CD4-positive, CD25-positive, alpha-beta regulatory T cell (primary cell): ENCODE results near the gene LRRTM4. TPM values are rescaled to one million over a fixed set of nuclear protein-coding genes. Genes with fewer than 3 reads are reported as not detected.

ENCODE experiments used
- ATAC-seq, 2 donors: fragments of 150-1000 bp; cut with Tn5 transposase; one replicate each; pipeline ENCODE4 v1.10.0; 2021; ENCODE audit warnings: low read depth in 2 of 2, moderate number of reproducible peaks in 2 of 2, moderate library complexity in 1 of 2
- DNase-seq, 3 donors: peaks; one replicate each; pipeline versions ENCODE4 v3.0.0 to v3.0.0-alpha.2; 2012 to 2022; ENCODE audit warnings: mixed read lengths in 1 of 3
- H3K27ac ChIP-seq: one replicate; pipeline ENCODE4 v1.7.0; 2013; ENCODE audit warnings: mild to moderate bottlenecking, low read length; ENCODE audit not compliant: insufficient read depth, poor library complexity, severe bottlenecking
- H3K27me3 ChIP-seq: one replicate; pipeline ENCODE4 v1.7.0; 2013; ENCODE audit warnings: low read length; ENCODE audit not compliant: control insufficient read depth, insufficient read depth
- H3K36me3 ChIP-seq: one replicate; pipeline ENCODE4 v1.7.0; 2013; ENCODE audit warnings: mild to moderate bottlenecking, low read length, moderate library complexity; ENCODE audit not compliant: control insufficient read depth, insufficient read depth
- H3K4me1 ChIP-seq: 2 replicates; pipeline ENCODE4 v1.7.0; 2013; ENCODE audit warnings: mild to moderate bottlenecking, low read length; ENCODE audit not compliant: insufficient read depth, control insufficient read depth, poor library complexity, severe bottlenecking
- H3K4me3 ChIP-seq: one replicate; pipeline ENCODE4 v1.7.0; 2013; ENCODE audit warnings: low read depth, mild to moderate bottlenecking, low read length, moderate library complexity
- H3K9me3 ChIP-seq, 2 experiments: 1 replicate in 1 of 2; 2 replicates in 1 of 2; pipeline ENCODE4 v1.7.0; 2013; ENCODE audit warnings: low read length in 2 of 2, mild to moderate bottlenecking in 1 of 2, moderate library complexity in 1 of 2; ENCODE audit not compliant: control insufficient read depth in 2 of 2
- H3K27ac Mint-ChIP-seq, 3 donors: one replicate each; pipeline ENCODE4 v1.8.0; 2020 to 2022; ENCODE audit warnings: mild to moderate bottlenecking in 3 of 3, mixed read lengths in 3 of 3, moderate library complexity in 2 of 3
- H3K27me3 Mint-ChIP-seq: one replicate; pipeline ENCODE4 v1.8.0; 2022; ENCODE audit warnings: mild to moderate bottlenecking, mixed read lengths
- H3K36me3 Mint-ChIP-seq: one replicate; pipeline ENCODE4 v1.8.0; 2020; ENCODE audit warnings: mixed read lengths
- H3K4me1 Mint-ChIP-seq, 4 donors: one replicate each; pipeline ENCODE4 v1.8.0; 2020 to 2022; ENCODE audit warnings: mixed read lengths in 4 of 4, mild to moderate bottlenecking in 1 of 4
- H3K4me3 Mint-ChIP-seq, 4 donors: one replicate each; pipeline ENCODE4 v1.8.0; 2020 to 2022; ENCODE audit warnings: mild to moderate bottlenecking in 4 of 4, mixed read lengths in 4 of 4, moderate library complexity in 3 of 4
- H3K9me3 Mint-ChIP-seq, 7 donors: one replicate each; pipeline ENCODE4 v1.8.0; 2020 to 2022; ENCODE audit warnings: mixed read lengths in 7 of 7, mild to moderate bottlenecking in 3 of 7, moderate library complexity in 2 of 7
- polyA plus RNA-seq, 4 donors: library from polyadenylated mRNA; unstranded; fragments of 300-500 nt; fragmentation: Illumina TruSeq; gene quantifications; one replicate each; pipeline ENCODE4 v1.2.3, GENCODE V29; 2021
- total RNA-seq: library from RNA; stranded (reverse); gene quantifications from one replicate; pipeline ENCODE4 v1.2.3, GENCODE V29; 2022

The LRRTM4 gene
- total and polyA plus RNA-seq, 5 donors from 2014 or later, result not detected

DNA sequence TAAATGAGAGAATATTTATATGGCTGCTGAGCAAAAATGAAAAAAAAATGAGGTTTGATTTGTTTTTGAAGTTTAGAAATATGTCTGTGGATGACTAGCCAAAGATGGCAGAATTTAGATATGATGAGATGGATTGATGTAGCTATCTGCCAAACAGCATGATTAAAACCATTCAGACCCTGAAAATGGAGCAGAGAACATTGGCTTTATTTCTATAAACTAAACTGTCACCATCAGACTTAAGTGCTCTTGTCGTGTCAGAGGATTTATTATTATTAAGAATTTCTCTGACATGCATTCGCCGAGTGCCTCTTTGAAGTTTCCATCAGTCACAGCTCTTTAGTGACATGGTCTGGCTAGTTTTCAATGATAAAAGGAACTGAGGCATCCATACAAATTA is 151.7 kb downstream of the LRRTM4 start:
- no peak for DNase-seq
- Histone ChIP-seq H3K9me3 (peaks cover 0 to 4% of the 10 kb centered on the region in 2 experiments), H3K36me3 (no peaks in the 10 kb centered on the region), H3K27me3 (no peaks in the 10 kb centered on the region), H3K4me1 (no peaks in the 10 kb centered on the region), H3K27ac (no peak overlapping the region), H3K4me3 (no peak overlapping the region)
- no peaks in the 10 kb centered on the region for H3K36me3 Mint-ChIP-seq
- no peak for ATAC-seq
- peaks cover 3 to 22% (median 9%) of the 10 kb centered on the region in 7 donors for H3K9me3 Mint-ChIP-seq
- no peaks in the 10 kb centered on the region for H3K27me3 Mint-ChIP-seq
- no peaks in the 10 kb centered on the region for H3K4me1 Mint-ChIP-seq
- no peak overlapping the region for H3K4me3 Mint-ChIP-seq
- H3K27ac Mint-ChIP-seq, result no peak overlapping the region

DNA sequence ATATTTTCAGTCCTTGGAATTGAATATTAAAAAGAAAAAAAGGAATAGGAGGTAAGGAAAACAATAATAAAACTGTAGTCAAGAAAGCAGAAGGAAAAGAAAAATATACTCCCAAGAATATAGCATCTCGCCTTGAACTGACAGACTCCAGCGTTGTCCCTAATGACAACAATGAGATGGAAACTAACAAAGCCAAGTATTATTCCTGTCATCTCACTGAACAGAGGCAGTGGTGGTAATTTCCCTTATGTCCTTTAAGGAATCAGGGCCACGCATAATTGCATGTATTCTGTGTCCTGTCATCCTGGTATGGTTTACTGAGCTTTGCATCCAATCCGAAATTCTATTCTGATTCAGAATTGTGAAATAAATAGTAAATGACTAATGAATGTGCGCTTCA is 158.9 kb downstream of the LRRTM4 start:
- no peaks in the 10 kb centered on the region for H3K27me3 ChIP-seq
- H3K27ac Mint-ChIP-seq, result no peak overlapping the region
- ATAC-seq, result no peak

DNA sequence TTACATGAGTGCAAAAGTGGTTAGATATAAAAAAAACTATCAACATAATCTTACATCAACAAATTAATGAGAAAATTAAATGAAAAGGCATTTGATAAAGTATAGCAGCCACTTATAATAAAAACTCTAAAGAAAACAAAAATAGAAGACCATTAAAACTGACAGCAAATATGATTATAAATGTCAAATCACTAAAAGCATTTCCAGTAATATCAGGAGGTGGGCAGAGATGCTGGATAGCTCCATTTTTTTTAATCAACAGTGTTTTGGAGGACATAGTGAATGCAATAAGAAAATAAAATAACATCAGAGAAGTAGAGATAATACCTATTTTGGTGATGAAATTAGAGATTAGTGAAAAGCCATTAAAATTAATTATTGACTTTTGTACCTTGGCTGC is 173.4 kb downstream of the LRRTM4 start:
- no peaks in the 10 kb centered on the region for H3K4me1 Mint-ChIP-seq
- Histone ChIP-seq H3K27ac (no peak overlapping the region), H3K27me3 (no peaks in the 10 kb centered on the region)

More for the DNA sequence above, 158.9 kb downstream of the LRRTM4 start:
- Histone ChIP-seq H3K27ac (no peak overlapping the region), H3K9me3 (peaks cover 0 to 2% of the 10 kb centered on the region in 2 experiments), H3K36me3 (no peaks in the 10 kb centered on the region), H3K4me3 (no peak overlapping the region), H3K4me1 (no peaks in the 10 kb centered on the region)
- no peaks in the 10 kb centered on the region for H3K27me3 Mint-ChIP-seq
- no peaks in the 10 kb centered on the region for H3K4me1 Mint-ChIP-seq
- peaks cover 1 to 34% (median 5%) of the 10 kb centered on the region in 7 donors for H3K9me3 Mint-ChIP-seq
- H3K36me3 Mint-ChIP-seq, result no peaks in the 10 kb centered on the region
- no peak for DNase-seq
- no peak overlapping the region for H3K4me3 Mint-ChIP-seq

DNA sequence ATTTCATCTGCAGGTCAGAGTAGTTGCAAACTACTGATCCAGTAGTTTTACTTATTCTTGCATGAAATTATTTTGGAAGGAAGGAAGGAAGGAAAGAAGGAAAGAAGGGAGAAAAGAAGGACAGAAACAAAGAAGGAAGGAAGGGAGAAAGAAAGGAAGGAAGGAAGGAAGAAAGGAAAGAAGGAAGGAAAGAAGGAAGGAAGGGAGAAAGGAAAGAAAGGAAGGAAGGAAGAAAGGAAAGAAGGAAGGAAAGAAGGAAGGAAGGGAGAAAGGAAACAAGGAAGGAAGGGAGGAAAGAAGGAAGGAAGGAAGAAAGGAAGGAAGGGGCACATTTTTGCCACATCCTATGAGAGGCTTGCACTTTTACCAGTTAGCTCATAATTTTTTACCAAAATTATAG is 186.2 kb downstream of the LRRTM4 start:
- H3K27me3 ChIP-seq, result no peaks in the 10 kb centered on the region
- H3K36me3 Mint-ChIP-seq, result no peaks in the 10 kb centered on the region
- H3K27ac Mint-ChIP-seq, result no peak overlapping the region
- no peaks in the 10 kb centered on the region for H3K4me1 ChIP-seq
- no peak overlapping the region for H3K27ac ChIP-seq
- H3K4me3 ChIP-seq, result no peak overlapping the region
- H3K9me3 ChIP-seq, result peaks cover 0 to 6% of the 10 kb centered on the region in 2 experiments
- no peaks in the 10 kb centered on the region for H3K4me1 Mint-ChIP-seq
- ATAC-seq (no peak), DNase-seq (no peak)
- no peaks in the 10 kb centered on the region for H3K36me3 ChIP-seq
- H3K27me3 Mint-ChIP-seq, result no peaks in the 10 kb centered on the region
- H3K9me3 Mint-ChIP-seq, result peaks cover 4 to 45% (median 10%) of the 10 kb centered on the region in 7 donors
- no peak overlapping the region for H3K4me3 Mint-ChIP-seq

More for the DNA sequence above, 173.4 kb downstream of the LRRTM4 start:
- peak overlapping the region in 1 of 3 donors; percentile 33 for H3K27ac Mint-ChIP-seq
- no peaks in the 10 kb centered on the region for H3K36me3 Mint-ChIP-seq
- Histone ChIP-seq H3K4me3 (no peak overlapping the region), H3K9me3 (peaks cover 0 to 9% of the 10 kb centered on the region in 2 experiments), H3K4me1 (no peaks in the 10 kb centered on the region), H3K36me3 (no peaks in the 10 kb centered on the region)
- peaks cover 1 to 19% (median 3%) of the 10 kb centered on the region in 7 donors for H3K9me3 Mint-ChIP-seq
- DNase-seq, result no peak
- no peak overlapping the region for H3K4me3 Mint-ChIP-seq
- no peaks in the 10 kb centered on the region for H3K27me3 Mint-ChIP-seq
- ATAC-seq, result no peak

DNA sequence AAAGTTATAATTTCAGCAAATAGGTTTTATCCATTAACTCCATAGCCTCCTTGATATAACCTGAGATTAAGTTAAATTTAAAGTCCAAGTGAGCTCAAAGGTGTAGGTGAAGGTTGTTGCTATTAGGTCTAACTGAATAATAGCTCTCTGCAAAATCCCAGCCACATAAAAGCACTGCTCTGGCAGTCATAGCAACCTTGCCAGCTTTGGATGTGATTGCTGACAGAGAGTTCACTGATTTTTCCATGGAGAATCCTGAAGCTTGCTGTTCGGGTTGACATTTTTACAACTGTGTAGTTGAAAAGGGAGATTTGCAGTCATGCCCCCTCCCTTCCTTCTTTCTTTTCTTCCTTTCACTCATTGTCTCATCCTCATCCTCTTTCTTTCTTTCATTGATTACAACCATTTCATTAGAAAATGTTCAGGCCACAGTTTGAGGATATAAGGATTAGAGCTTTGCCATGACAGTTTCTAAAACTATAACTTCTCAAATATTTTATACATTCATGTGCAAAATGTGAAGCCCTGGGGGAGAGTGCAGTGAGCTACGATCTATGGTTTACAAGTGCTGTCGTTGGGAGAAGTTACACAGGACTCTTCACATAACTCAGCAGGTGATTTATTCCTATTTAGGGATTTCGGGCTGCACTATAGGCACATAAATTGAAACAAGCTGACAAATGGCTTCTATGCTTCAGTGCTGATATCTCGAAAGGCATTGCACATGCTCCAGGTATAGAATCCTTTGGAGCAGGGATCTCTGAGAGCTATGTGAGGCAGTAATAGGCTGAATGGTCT is 193.8 kb downstream of the LRRTM4 start:
- no peak overlapping the region for H3K27ac Mint-ChIP-seq
- Histone ChIP-seq H3K9me3 (peaks cover 0 to 1% of the 10 kb centered on the region in 2 experiments), H3K36me3 (no peaks in the 10 kb centered on the region), H3K4me1 (no peaks in the 10 kb centered on the region), H3K27me3 (no peaks in the 10 kb centered on the region), H3K4me3 (no peak overlapping the region), H3K27ac (no peak overlapping the region)
- ATAC-seq, result no peak
- no peaks in the 10 kb centered on the region for H3K27me3 Mint-ChIP-seq
- no peaks in the 10 kb centered on the region for H3K36me3 Mint-ChIP-seq
- no peak for DNase-seq
- peaks cover 3 to 46% (median 9%) of the 10 kb centered on the region in 7 donors for H3K9me3 Mint-ChIP-seq
- H3K4me3 Mint-ChIP-seq, result no peak overlapping the region
- H3K4me1 Mint-ChIP-seq, result no peaks in the 10 kb centered on the region

DNA sequence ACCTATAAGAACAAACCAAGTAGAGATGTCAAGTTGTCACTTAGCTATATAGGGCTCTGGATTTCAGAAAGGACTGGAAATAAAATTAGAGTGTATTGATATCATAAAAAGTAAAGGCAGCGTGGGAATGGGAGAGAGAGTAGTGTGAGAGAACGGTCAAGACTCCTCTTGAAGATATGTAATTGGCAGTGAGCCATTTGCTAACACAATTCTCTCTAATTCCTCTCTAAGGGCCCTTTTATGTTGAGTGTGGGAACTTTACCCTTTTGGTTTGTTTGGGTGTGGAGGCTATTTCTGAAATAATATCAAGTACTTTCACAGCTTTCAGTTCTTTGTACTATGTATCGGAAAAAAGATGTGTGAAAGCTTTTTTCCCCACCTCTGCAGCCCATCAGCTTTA is 196.8 kb downstream of the LRRTM4 start:
- H3K9me3 ChIP-seq, result no peaks in the 10 kb centered on the region
- H3K36me3 Mint-ChIP-seq, result no peaks in the 10 kb centered on the region
- H3K4me3 ChIP-seq, result no peak overlapping the region
- ATAC-seq (no peak), DNase-seq (no peak)
- no peak overlapping the region for H3K27ac ChIP-seq
- peaks cover 4 to 36% (median 10%) of the 10 kb centered on the region in 7 donors for H3K9me3 Mint-ChIP-seq
- H3K36me3 ChIP-seq, result no peaks in the 10 kb centered on the region
- H3K4me3 Mint-ChIP-seq, result no peak overlapping the region
- no peaks in the 10 kb centered on the region for H3K27me3 ChIP-seq
- H3K4me1 ChIP-seq, result no peaks in the 10 kb centered on the region
- H3K4me1 Mint-ChIP-seq, result no peaks in the 10 kb centered on the region
- H3K27me3 Mint-ChIP-seq, result no peaks in the 10 kb centered on the region
- H3K27ac Mint-ChIP-seq, result no peak overlapping the region

DNA sequence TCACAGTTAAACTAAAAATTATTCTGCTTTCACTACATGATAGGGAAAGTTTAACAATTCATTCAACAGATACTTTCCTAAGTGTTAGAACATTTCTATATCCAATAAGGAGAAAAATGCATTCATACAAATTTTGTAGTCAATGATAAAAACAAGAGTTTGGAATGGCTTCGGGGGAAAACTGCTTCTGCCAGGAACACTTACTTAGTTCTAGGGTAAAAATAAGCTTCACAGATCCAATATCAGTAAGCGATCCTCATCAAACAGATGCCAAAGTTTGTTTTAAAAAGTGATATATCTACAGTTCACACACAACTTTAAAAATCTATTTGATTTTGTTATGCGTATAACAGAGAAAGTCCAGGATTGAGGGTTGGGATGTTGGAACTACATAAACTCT is 199.7 kb downstream of the LRRTM4 start:
- Histone ChIP-seq H3K27me3 (no peaks in the 10 kb centered on the region), H3K9me3 (peaks cover 0 to 4% of the 10 kb centered on the region in 2 experiments), H3K4me3 (no peak overlapping the region), H3K27ac (no peak overlapping the region), H3K36me3 (no peaks in the 10 kb centered on the region), H3K4me1 (no peaks in the 10 kb centered on the region)
- H3K4me3 Mint-ChIP-seq, result no peak overlapping the region
- ATAC-seq (no peak), DNase-seq (no peak)
- H3K27ac Mint-ChIP-seq, result no peak overlapping the region
- H3K9me3 Mint-ChIP-seq, result peaks cover 4 to 37% (median 10%) of the 10 kb centered on the region in 7 donors
- no peaks in the 10 kb centered on the region for H3K27me3 Mint-ChIP-seq
- H3K4me1 Mint-ChIP-seq, result no peaks in the 10 kb centered on the region
- H3K36me3 Mint-ChIP-seq, result no peaks in the 10 kb centered on the region

DNA sequence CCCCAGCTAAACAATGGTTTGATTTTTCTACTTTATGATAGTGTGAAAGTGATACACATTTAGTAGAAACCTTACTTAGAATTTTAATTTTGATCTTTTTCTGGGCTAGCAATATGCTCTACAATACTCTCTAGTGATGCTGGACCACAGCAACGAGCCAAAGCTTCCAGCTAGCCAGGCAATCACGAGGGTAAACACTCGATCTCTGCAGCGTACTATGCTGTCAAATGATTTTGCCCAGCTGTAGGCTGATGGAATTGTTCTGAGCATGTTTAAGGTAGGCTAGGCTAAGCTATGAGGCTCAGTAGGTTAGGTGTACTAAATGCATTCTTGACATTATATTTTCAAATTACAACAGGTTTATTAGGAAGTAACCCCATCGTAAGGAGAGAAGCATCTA is 207.5 kb downstream of the LRRTM4 start:
- Mint-ChIP-seq H3K4me3 (peak overlapping the region in 1 of 4 donors; percentile 55), H3K36me3 (no peaks in the 10 kb centered on the region), H3K4me1 (no peaks in the 10 kb centered on the region), H3K9me3 (peaks cover 1 to 19% (median 8%) of the 10 kb centered on the region in 7 donors), H3K27ac (no peak overlapping the region), H3K27me3 (no peaks in the 10 kb centered on the region)
- no peak overlapping the region for H3K27ac ChIP-seq
- DNase-seq, result no peak
- no peaks in the 10 kb centered on the region for H3K36me3 ChIP-seq
- H3K27me3 ChIP-seq, result no peaks in the 10 kb centered on the region
- H3K4me1 ChIP-seq, result no peaks in the 10 kb centered on the region
- no peak overlapping the region for H3K4me3 ChIP-seq
- peaks cover 0 to 4% of the 10 kb centered on the region in 2 experiments for H3K9me3 ChIP-seq
- no peak for ATAC-seq
